Measurements from ENCODE around the gene IFNGR2. TPM values are rescaled to one million over a fixed set of nuclear protein-coding genes. Genes with fewer than 3 reads are reported as not detected.

The IFNGR2 gene
- total and polyA plus RNA-seq, 12 donors: 27.4 to 71.3 (median 35.3) TPM

- TF ChIP-seq CTCF (IDR thresholded peaks at IDR 0.05): no peak
- Histone ChIP-seq H3K4me3 (no peak overlapping the region), H3K36me3 (no peaks in the 10 kb centered on the region), H3K27ac (peak overlapping the region in 3 of 10 donors; percentile 64 to 78 (median 77)), H3K9me3 (no peaks in the 10 kb centered on the region), H3K27me3 (no peaks in the 10 kb centered on the region), H3K4me1 (peaks cover 0 to 86% (median 7%) of the 10 kb centered on the region in 9 donors)
- WGBS, 2 donors: 76 to 95% methylated on average over 6 of the region's 6 CpGs
- no peak for ATAC-seq
- intact Hi-C loops (cut with DNase I): no loop called here
- no peak for DNase-seq
Observed at GRCh38 chr21:33395891-33396331, 7.3 kb upstream of the IFNGR2 start.

DNA sequence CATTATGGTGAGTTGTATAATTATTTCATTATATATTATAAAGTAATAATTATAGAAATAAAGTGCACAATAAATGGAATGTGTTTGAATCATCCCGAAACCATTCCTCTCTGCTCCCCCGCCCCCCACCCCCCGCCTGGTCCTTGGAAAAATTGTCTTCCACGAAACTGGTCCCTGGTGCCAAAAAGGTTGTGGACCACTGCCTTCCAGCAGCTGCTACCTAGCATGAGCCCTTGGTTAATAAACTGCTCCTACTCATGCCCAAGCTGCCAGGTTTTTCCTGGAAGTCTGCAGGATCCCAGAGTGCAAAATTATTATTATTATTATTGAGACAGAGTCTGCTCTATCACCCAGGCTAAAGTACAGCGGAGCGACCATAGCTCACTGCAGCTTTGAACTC is 6.8 kb upstream of the IFNGR2 start:
- no peak for ATAC-seq
- Histone ChIP-seq H3K9me3 (no peaks in the 10 kb centered on the region), H3K27ac (peak overlapping the region in 8 of 10 donors; percentile 2 to 78 (median 62)), H3K4me3 (no peak overlapping the region), H3K27me3 (no peaks in the 10 kb centered on the region), H3K4me1 (peaks cover 0 to 86% (median 8%) of the 10 kb centered on the region in 9 donors), H3K36me3 (no peaks in the 10 kb centered on the region)
- TF ChIP-seq CTCF (IDR thresholded peaks at IDR 0.05): no peak
- intact Hi-C loops (cut with DNase I): no loop called here
- WGBS, 2 donors: 87 to 92% methylated on average over 6 of the region's 6 CpGs
- no peak for DNase-seq

GRCh38 chr21:33396951-33397350 is 6.3 kb upstream of the IFNGR2 start:
- peak overlapping the region in 8 of 10 donors; percentile 26 to 78 (median 63) for H3K27ac ChIP-seq
- ATAC-seq: peak in 6 of 8 donors; percentile 31 to 65 (median 48)
- peak; percentile 29 to 47 for DNase-seq
- no peaks in the 10 kb centered on the region for H3K27me3 ChIP-seq
- no peaks in the 10 kb centered on the region for H3K9me3 ChIP-seq
- 63 to 76% methylated on average over 5 of the region's 5 CpGs for WGBS, 2 donors
- no peaks in the 10 kb centered on the region for H3K36me3 ChIP-seq
- no peak overlapping the region for H3K4me3 ChIP-seq
- intact Hi-C loops (cut with DNase I): no loop called here
- H3K4me1 ChIP-seq: peaks cover 0 to 88% (median 8%) of the 10 kb centered on the region in 9 donors
- no peak for TF ChIP-seq CTCF (IDR thresholded peaks at IDR 0.05)

DNA sequence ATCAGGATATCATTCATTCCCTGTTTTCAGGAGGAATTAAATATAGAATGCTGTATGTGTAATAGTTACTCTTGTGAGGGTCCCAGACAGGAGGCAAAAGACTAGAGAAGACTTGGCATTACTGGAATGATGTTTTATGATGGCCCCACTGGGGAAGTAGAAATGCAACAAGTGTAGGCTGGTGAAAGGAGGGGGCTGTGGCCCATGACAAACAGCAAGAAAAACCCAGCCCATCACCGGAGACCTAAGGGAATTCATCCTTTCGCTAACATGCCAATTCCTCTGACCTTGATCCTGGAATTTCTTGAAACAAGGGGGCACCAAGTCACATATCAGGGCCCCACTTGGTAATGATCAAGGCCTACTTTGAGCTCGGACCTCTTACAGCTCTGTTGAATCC is 5.5 kb upstream of the IFNGR2 start:
- H3K36me3 ChIP-seq: no peaks in the 10 kb centered on the region
- WGBS, 2 donors: 94 to 98% methylated on average over 3 of the region's 3 CpGs
- peaks cover 0 to 87% (median 8%) of the 10 kb centered on the region in 9 donors for H3K4me1 ChIP-seq
- TF ChIP-seq CTCF (IDR thresholded peaks at IDR 0.05): no peak
- H3K4me3 ChIP-seq: no peak overlapping the region
- H3K27me3 ChIP-seq: no peaks in the 10 kb centered on the region
- intact Hi-C loops (cut with DNase I): no loop called here
- ATAC-seq (no peak), DNase-seq (no peak)
- H3K27ac ChIP-seq: peak overlapping the region in 6 of 10 donors; percentile 26 to 78 (median 66)
- no peaks in the 10 kb centered on the region for H3K9me3 ChIP-seq

Data from heart right ventricle (tissue), 16 donors.